H9 (cell line): ENCODE results near the gene DMD. TPM values are rescaled to one million over a fixed set of nuclear protein-coding genes. Genes with fewer than 3 reads are reported as not detected.

Experiments
- DNase-seq: peaks from one replicate; pipeline ENCODE4 v3.0.0-alpha.2; 2017
- H2AFZ ChIP-seq: one replicate; pipeline ENCODE4 v1.6.1; 2013; ENCODE audit warnings: mild to moderate bottlenecking, low read length, control low read depth, moderate library complexity
- H2AK5ac ChIP-seq: 2 replicates; pipeline ENCODE4 v1.6.1; 2013; ENCODE audit warnings: low read length, control low read depth, mixed read lengths; ENCODE audit not compliant: insufficient read length
- H2BK120ac ChIP-seq: one replicate; pipeline ENCODE4 v1.6.1; 2013; ENCODE audit warnings: low read depth, mild to moderate bottlenecking, low read length, control low read depth, inconsistent platforms; ENCODE audit not compliant: poor library complexity, severe bottlenecking
- H2BK12ac ChIP-seq: 2 replicates; pipeline ENCODE4 v1.6.1; 2013; ENCODE audit warnings: low read length, control low read depth, mixed read lengths, low read depth; ENCODE audit not compliant: insufficient read length
- H2BK15ac ChIP-seq: 2 replicates; pipeline ENCODE4 v1.6.1; 2013; ENCODE audit warnings: low read depth, low read length, control low read depth
- H2BK20ac ChIP-seq: one replicate; pipeline ENCODE4 v1.6.1; 2013; ENCODE audit warnings: low read depth, mild to moderate bottlenecking, low read length, control low read depth, inconsistent platforms; ENCODE audit not compliant: poor library complexity, severe bottlenecking
- H2BK5ac ChIP-seq: 2 replicates; pipeline ENCODE4 v1.6.1; 2013; ENCODE audit warnings: low read length, control low read depth, mixed read lengths; ENCODE audit not compliant: insufficient read length
- H3K14ac ChIP-seq: 2 replicates; pipeline ENCODE4 v1.6.1; 2013; ENCODE audit warnings: low read length, control low read depth; ENCODE audit not compliant: insufficient read depth
- H3K18ac ChIP-seq: 2 replicates; pipeline ENCODE4 v1.6.1; 2013; ENCODE audit warnings: low read depth, mild to moderate bottlenecking, mixed read lengths, low read length, control low read depth; ENCODE audit not compliant: insufficient read length
- H3K23ac ChIP-seq: 2 replicates; pipeline ENCODE4 v1.6.1; 2013; ENCODE audit warnings: low read length, control low read depth, mixed read lengths, low read depth; ENCODE audit not compliant: insufficient read length
- H3K23me2 ChIP-seq: 2 replicates; pipeline ENCODE4 v1.6.1; 2013; ENCODE audit warnings: low read depth, mild to moderate bottlenecking, mixed read lengths, low read length, control low read depth; ENCODE audit not compliant: insufficient read length, poor library complexity, severe bottlenecking
- H3K27ac ChIP-seq: 2 replicates; pipeline ENCODE4 v1.5.1; 2013; ENCODE audit warnings: low read length, control low read depth, mixed read lengths, low read depth; ENCODE audit not compliant: insufficient read length
- H3K27me3 ChIP-seq: 2 replicates; pipeline ENCODE4 v1.6.1; 2013; ENCODE audit warnings: low read length, control low read depth, inconsistent platforms; ENCODE audit not compliant: insufficient read depth
- H3K4ac ChIP-seq: 2 replicates; pipeline ENCODE4 v1.6.1; 2013; ENCODE audit warnings: low read depth, mild to moderate bottlenecking, control low read depth, inconsistent platforms, low read length, moderate library complexity
- H3K4me1 ChIP-seq: 2 replicates; pipeline ENCODE4 v1.6.1; 2013; ENCODE audit warnings: low read length, control low read depth, inconsistent platforms; ENCODE audit not compliant: insufficient read depth
- H3K4me2 ChIP-seq: 2 replicates; pipeline ENCODE4 v1.6.1; 2013; ENCODE audit warnings: low read length, control low read depth, mixed read lengths; ENCODE audit not compliant: insufficient read length, insufficient read depth
- H3K56ac ChIP-seq: 2 replicates; pipeline ENCODE4 v1.6.1; 2013; ENCODE audit warnings: low read depth, mild to moderate bottlenecking, mixed read lengths, low read length, control low read depth; ENCODE audit not compliant: insufficient read length
- H3K79me1 ChIP-seq: 2 replicates; pipeline ENCODE4 v1.6.1; 2013; ENCODE audit warnings: low read depth, mild to moderate bottlenecking, moderate library complexity, low read length, control low read depth, inconsistent platforms; ENCODE audit not compliant: insufficient read depth, poor library complexity, severe bottlenecking
- H3K79me2 ChIP-seq: 2 replicates; pipeline ENCODE4 v1.6.1; 2013; ENCODE audit warnings: low read length, control low read depth, inconsistent platforms; ENCODE audit not compliant: insufficient read depth
- H3K9ac ChIP-seq: 2 replicates; pipeline ENCODE4 v1.6.1; 2013; ENCODE audit warnings: low read length, control low read depth, mixed read lengths; ENCODE audit not compliant: insufficient read length; ENCODE audit errors: extremely low read depth
- H3K9me3 ChIP-seq: one replicate; pipeline ENCODE4 v1.6.1; 2013; ENCODE audit warnings: low read depth, low read length, inconsistent platforms; ENCODE audit not compliant: control insufficient read depth
- H3T11ph ChIP-seq: one replicate; pipeline ENCODE4 v1.6.1; 2013; ENCODE audit warnings: mild to moderate bottlenecking, low read length, control low read depth, inconsistent platforms
- H4K20me1 ChIP-seq: one replicate; pipeline ENCODE4 v1.6.1; 2013; ENCODE audit not compliant: control insufficient read depth, insufficient read length, insufficient read depth
- H4K5ac ChIP-seq: 2 replicates; pipeline ENCODE4 v1.6.1; 2013; ENCODE audit warnings: low read depth, mild to moderate bottlenecking, mixed read lengths, low read length, control low read depth; ENCODE audit not compliant: insufficient read length
- H4K8ac ChIP-seq: replicated peaks from 2 replicates; pipeline ENCODE4 v1.6.1; 2013; ENCODE audit warnings: low read length, control low read depth, mixed read lengths, low read depth; ENCODE audit not compliant: insufficient read length
- H4K91ac ChIP-seq: 2 replicates; pipeline ENCODE4 v1.6.1; 2013; ENCODE audit warnings: low read depth, mild to moderate bottlenecking, moderate library complexity, mixed read lengths, low read length, control low read depth; ENCODE audit not compliant: insufficient read length
- H3K27ac Mint-ChIP-seq, 3 experiments: 2 replicates in 2 of 3; 3 replicates in 1 of 3; pipeline ENCODE4 v1.8.0; 2020 to 2021; ENCODE audit warnings: mixed read lengths in 3 of 3, mild to moderate bottlenecking in 1 of 3, moderate library complexity in 1 of 3
- H3K27me3 Mint-ChIP-seq: 2 replicates; pipeline ENCODE4 v1.8.0; 2021; ENCODE audit warnings: low read depth, mild to moderate bottlenecking, moderate library complexity, mixed read lengths
- H3K36me3 Mint-ChIP-seq, 3 experiments: 2 replicates in 2 of 3; 3 replicates in 1 of 3; pipeline ENCODE4 v1.8.0; 2020 to 2021; ENCODE audit warnings: low read depth in 3 of 3, mixed read lengths in 3 of 3; ENCODE audit not compliant: insufficient read depth in 1 of 3
- H3K4me1 Mint-ChIP-seq, 2 experiments: 2 replicates each; pipeline ENCODE4 v1.8.0; 2020; ENCODE audit warnings: mixed read lengths in 2 of 2
- H3K4me3 Mint-ChIP-seq, 2 experiments: 2 replicates in 1 of 2; 3 replicates in 1 of 2; pipeline ENCODE4 v1.8.0; 2020 to 2021; ENCODE audit warnings: mild to moderate bottlenecking in 2 of 2, mixed read lengths in 2 of 2, moderate library complexity in 1 of 2
- H3K9me3 Mint-ChIP-seq, 2 experiments: 2 replicates in 1 of 2; 3 replicates in 1 of 2; pipeline ENCODE4 v1.8.0; 2020; ENCODE audit warnings: mild to moderate bottlenecking in 2 of 2, mixed read lengths in 2 of 2, moderate library complexity in 1 of 2
- WGBS: extraction: QIAGEN DNeasy Blood & Tissue Kit; methylation state at CpG from one replicate; pipeline ENCODE4 v1.1.7; 2013; ENCODE audit warnings: missing lambda C conversion rate, low lambda C conversion rate, mixed read lengths; ENCODE audit not compliant: insufficient read length; ENCODE audit errors: extremely low coverage; 5-methylcytosine and 5-hydroxymethylcytosine counted together
- total RNA-seq: library from RNA; stranded (reverse); gene quantifications from 2 replicates; pipeline ENCODE4 v1.2.1, GENCODE V29; 2021
- TF ChIP-seq, protein P1 (sequence below): fragments of 200-600 bp; sonication (generic); conservative IDR thresholded peaks from 3 replicates; pipeline ENCODE4 v1.8.0; 2021; ENCODE audit warnings: antibody characterized with exemption, mild to moderate bottlenecking

Gene DMD
- total RNA-seq, 1 experiment from 2014 or later: 3.8 TPM

GRCh38 chrX:31487951-31488350 lies 1723.4 kb downstream of the DMD start:
- Histone ChIP-seq H4K5ac (no peak overlapping the region), H3K27ac (no peak overlapping the region), H3K27me3 (no peaks in the 10 kb centered on the region), H4K20me1 (no peaks in the 10 kb centered on the region), H2BK5ac (no peak overlapping the region), H3K4ac (no peak overlapping the region), H4K91ac (no peak overlapping the region), H2BK20ac (no peak overlapping the region), H3K14ac (no peak overlapping the region), H2BK15ac (no peak overlapping the region), H3K9ac (no peak overlapping the region), H3K23ac (no peak overlapping the region), H2AK5ac (no peak overlapping the region), H3K4me1 (no peaks in the 10 kb centered on the region), H2AFZ (no peak overlapping the region), H3K79me2 (no peaks in the 10 kb centered on the region), H2BK12ac (no peak overlapping the region), H3K9me3 (peaks cover 8% of the 10 kb centered on the region), H3T11ph (no peak overlapping the region), H3K4me2 (no peak overlapping the region), H4K8ac (no peak overlapping the region), H3K56ac (no peak overlapping the region), H3K23me2 (no peaks in the 10 kb centered on the region), H3K18ac (no peak overlapping the region), H3K79me1 (no peaks in the 10 kb centered on the region), H2BK120ac (no peak overlapping the region)
- WGBS: no CpG with 5 or more reads among the region's 3 CpGs
- Mint-ChIP-seq H3K4me3 (no peak overlapping the region), H3K9me3 (peaks cover 53 to 62% of the 10 kb centered on the region in 2 experiments), H3K4me1 (no peaks in the 10 kb centered on the region), H3K27me3 (no peaks in the 10 kb centered on the region), H3K36me3 (no peaks in the 10 kb centered on the region; a peak in 1 of 7 replicates), H3K27ac (no peak overlapping the region)
- TF ChIP-seq, protein P1, sequence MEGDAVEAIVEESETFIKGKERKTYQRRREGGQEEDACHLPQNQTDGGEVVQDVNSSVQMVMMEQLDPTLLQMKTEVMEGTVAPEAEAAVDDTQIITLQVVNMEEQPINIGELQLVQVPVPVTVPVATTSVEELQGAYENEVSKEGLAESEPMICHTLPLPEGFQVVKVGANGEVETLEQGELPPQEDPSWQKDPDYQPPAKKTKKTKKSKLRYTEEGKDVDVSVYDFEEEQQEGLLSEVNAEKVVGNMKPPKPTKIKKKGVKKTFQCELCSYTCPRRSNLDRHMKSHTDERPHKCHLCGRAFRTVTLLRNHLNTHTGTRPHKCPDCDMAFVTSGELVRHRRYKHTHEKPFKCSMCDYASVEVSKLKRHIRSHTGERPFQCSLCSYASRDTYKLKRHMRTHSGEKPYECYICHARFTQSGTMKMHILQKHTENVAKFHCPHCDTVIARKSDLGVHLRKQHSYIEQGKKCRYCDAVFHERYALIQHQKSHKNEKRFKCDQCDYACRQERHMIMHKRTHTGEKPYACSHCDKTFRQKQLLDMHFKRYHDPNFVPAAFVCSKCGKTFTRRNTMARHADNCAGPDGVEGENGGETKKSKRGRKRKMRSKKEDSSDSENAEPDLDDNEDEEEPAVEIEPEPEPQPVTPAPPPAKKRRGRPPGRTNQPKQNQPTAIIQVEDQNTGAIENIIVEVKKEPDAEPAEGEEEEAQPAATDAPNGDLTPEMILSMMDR: no peak
- no peak for DNase-seq
